Naive thymus-derived CD4-positive, alpha-beta T cell (primary cell): ENCODE measurements around the gene CFAP57. TPM values are rescaled to one million over a fixed set of nuclear protein-coding genes. Genes with fewer than 3 reads are reported as not detected.
"Not testable (repeated sequence)": the region's sequence is repeated elsewhere in the genome, so short reads cannot be mapped to it uniquely, and the experiment has no call there.

ENCODE experiments used
- ATAC-seq: fragments of 150-1000 bp; cut with Tn5 transposase; 2 replicates; pipeline ENCODE4 v1.10.0; 2021; ENCODE audit warnings: mild to moderate bottlenecking, moderate library complexity
- CTCF ChIA-PET: fragments of 350-600 bp; sonication (Branson Sonifier 250); formaldehyde crosslinking; loops from one replicate; lab custom pipeline; 2021; ENCODE audit warnings: antibody characterized with exemption; lab: Charles Lee
- POLR2A ChIA-PET: fragments of 350-600 bp; sonication (Branson Sonifier 250); formaldehyde crosslinking; loops from one replicate; lab custom pipeline; 2021; ENCODE audit warnings: antibody characterized with exemption, inconsistent platforms; lab: Charles Lee
- DNase-seq, 9 donors: peaks; one replicate each; pipeline versions ENCODE4 v3.0.0 to v3.0.0-alpha.2; 2020 to 2022; ENCODE audit warnings: mixed read lengths in 1 of 9
- H3K27ac ChIP-seq: one replicate; pipeline ENCODE4 v1.7.0; 2013; ENCODE audit warnings: mild to moderate bottlenecking, low read depth, low read length, moderate library complexity
- H3K27me3 ChIP-seq, 2 donors: one replicate each; pipeline ENCODE4 v1.7.0; 2013; ENCODE audit warnings: low read length in 2 of 2, mild to moderate bottlenecking in 2 of 2, moderate library complexity in 2 of 2; ENCODE audit not compliant: control insufficient read depth in 2 of 2, insufficient read depth in 2 of 2
- H3K36me3 ChIP-seq, 3 experiments: 1 replicate in 2 of 3; 2 replicates in 1 of 3; pipeline ENCODE4 v1.7.0; 2013; ENCODE audit warnings: low read length in 3 of 3, mild to moderate bottlenecking in 3 of 3, moderate library complexity in 1 of 3; ENCODE audit not compliant: insufficient read depth in 3 of 3, control insufficient read depth in 2 of 3
- H3K4me1 ChIP-seq, 2 donors: one replicate each; pipeline ENCODE4 v1.7.0; 2013; ENCODE audit warnings: low read length in 2 of 2, mild to moderate bottlenecking in 2 of 2, moderate library complexity in 1 of 2; ENCODE audit not compliant: control insufficient read depth in 2 of 2, insufficient read depth in 2 of 2
- H3K4me3 ChIP-seq: 2 replicates; pipeline ENCODE4 v1.7.0; 2013; ENCODE audit warnings: mild to moderate bottlenecking, low read length
- H3K9me3 ChIP-seq, 3 experiments: 1 replicate in 2 of 3; 2 replicates in 1 of 3; pipeline ENCODE4 v1.7.0; 2013; ENCODE audit warnings: low read length in 3 of 3; ENCODE audit not compliant: control insufficient read depth in 2 of 3
- H3K27ac Mint-ChIP-seq, 9 donors: one replicate each; pipeline ENCODE4 v1.8.0; 2020 to 2022; ENCODE audit warnings: mixed read lengths in 9 of 9, mild to moderate bottlenecking in 8 of 9, moderate library complexity in 5 of 9, inconsistent platforms in 2 of 9
- H3K27me3 Mint-ChIP-seq, 5 donors: one replicate each; pipeline ENCODE4 v1.8.0; 2021 to 2022; ENCODE audit warnings: mixed read lengths in 5 of 5, mild to moderate bottlenecking in 1 of 5
- H3K36me3 Mint-ChIP-seq, 5 donors: one replicate each; pipeline ENCODE4 v1.8.0; 2020 to 2022; ENCODE audit warnings: mixed read lengths in 5 of 5, mild to moderate bottlenecking in 3 of 5, inconsistent platforms in 1 of 5
- H3K4me1 Mint-ChIP-seq, 7 donors: one replicate each; pipeline ENCODE4 v1.8.0; 2020 to 2022; ENCODE audit warnings: mixed read lengths in 7 of 7, mild to moderate bottlenecking in 3 of 7, inconsistent platforms in 1 of 7
- H3K4me3 Mint-ChIP-seq, 10 donors: one replicate each; pipeline ENCODE4 v1.8.0; 2020 to 2022; ENCODE audit warnings: mild to moderate bottlenecking in 10 of 10, mixed read lengths in 10 of 10, moderate library complexity in 6 of 10, inconsistent platforms in 2 of 10
- H3K9me3 Mint-ChIP-seq, 11 donors: one replicate each; pipeline ENCODE4 v1.8.0; 2020 to 2022; ENCODE audit warnings: mixed read lengths in 11 of 11, mild to moderate bottlenecking in 4 of 11, inconsistent platforms in 1 of 11, moderate library complexity in 1 of 11
- intact Hi-C, 2 donors: fragments of 100-400 bp; cut with micrococcal nuclease; formaldehyde crosslinking; loops; one replicate each; pipeline ENCODE4 v1.15.1; 2023
- polyA plus RNA-seq, 2 donors: library from polyadenylated mRNA; unstranded; fragments of 300-500 nt; fragmentation: Illumina TruSeq; gene quantifications; one replicate each; pipeline ENCODE4 v1.2.3, GENCODE V29; 2021
- total RNA-seq, 6 experiments: library from RNA in 5 of 6; stranded (reverse) in 5 of 6; gene quantifications; 1 replicate in 5 of 6; 2 replicates in 1 of 6; pipeline ENCODE4 v1.2.3 and lab custom pipeline; 2021 to 2026

Gene CFAP57
- total and polyA plus RNA-seq, 7 experiments from 2014 or later = 0.07 TPM; not detected in 6

- ChIA-PET CTCF (no interaction called here), POLR2A (interaction anchor here (0.6 kb wide), 1 partner anchor 8 kb away, joined by 3 read pairs; no protein-coding TSS in a partner anchor)
- H3K27me3 Mint-ChIP-seq = peaks cover 16 to 34% (median 27%) of the 10 kb centered on the region in 5 donors
Observed at GRCh38 chr1:43135857-43136781, 36.0 kb upstream of the CFAP57 start.

GRCh38 chr1:43137445-43138052 lies 34.6 kb upstream of the CFAP57 start:
- intact Hi-C loops = no loop called here
- DNase-seq (no peak), ATAC-seq (no peak)
- H3K4me3 Mint-ChIP-seq = no peak overlapping the region
- Histone ChIP-seq H3K27me3 (no peaks in the 10 kb centered on the region), H3K4me1 (no peaks in the 10 kb centered on the region), H3K9me3 (peaks cover 0 to 3% (median 0%) of the 10 kb centered on the region in 3 experiments), H3K4me3 (no peak overlapping the region), H3K36me3 (no peaks in the 10 kb centered on the region), H3K27ac (no peak overlapping the region)
- CTCF ChIA-PET = no interaction called here
- H3K27ac Mint-ChIP-seq = no peak overlapping the region
- H3K36me3 Mint-ChIP-seq = peaks cover 0 to 3% (median 0%) of the 10 kb centered on the region in 5 donors
- no peaks in the 10 kb centered on the region for H3K4me1 Mint-ChIP-seq
- peaks cover 22 to 34% (median 30%) of the 10 kb centered on the region in 5 donors for H3K27me3 Mint-ChIP-seq
- POLR2A ChIA-PET = no interaction called here
- H3K9me3 Mint-ChIP-seq = peaks cover 1 to 14% (median 8%) of the 10 kb centered on the region in 11 donors

More at GRCh38 chr1:43135857-43136781, 36.0 kb upstream of the CFAP57 start:
- H3K27me3 ChIP-seq = no peaks in the 10 kb centered on the region
- H3K4me1 ChIP-seq = no peaks in the 10 kb centered on the region
- Mint-ChIP-seq H3K9me3 (peaks cover 1 to 14% (median 8%) of the 10 kb centered on the region in 11 donors), H3K4me1 (no peaks in the 10 kb centered on the region), H3K4me3 (no peak overlapping the region), H3K36me3 (peaks cover 0 to 3% (median 0%) of the 10 kb centered on the region in 5 donors), H3K27ac (no peak overlapping the region)
- H3K36me3 ChIP-seq = no peaks in the 10 kb centered on the region
- no peak overlapping the region for H3K4me3 ChIP-seq
- no peak for DNase-seq
- intact Hi-C loops = no loop called here
- H3K9me3 ChIP-seq = peaks cover 0 to 3% (median 0%) of the 10 kb centered on the region in 3 experiments
- H3K27ac ChIP-seq = no peak overlapping the region
- no peak for ATAC-seq

- H3K4me3 Mint-ChIP-seq, CTCF ChIA-PET, H3K4me1 Mint-ChIP-seq, H3K4me3 ChIP-seq, ATAC-seq, POLR2A ChIA-PET, H3K27ac ChIP-seq, H3K9me3 ChIP-seq, H3K27me3 ChIP-seq, H3K4me1 ChIP-seq, DNase-seq, H3K36me3 Mint-ChIP-seq, H3K27ac Mint-ChIP-seq, H3K36me3 ChIP-seq, intact Hi-C loops: not testable (repeated sequence)
- Mint-ChIP-seq H3K27me3 (peaks cover 32 to 47% (median 38%) of the 10 kb centered on the region in 5 donors), H3K9me3 (peaks cover 1 to 14% (median 8%) of the 10 kb centered on the region in 11 donors)
Observed at GRCh38 chr1:43139295-43139694, 32.8 kb upstream of the CFAP57 start.

GRCh38 chr1:43140010-43140409 lies 32.1 kb upstream of the CFAP57 start:
- no peak overlapping the region for H3K27ac ChIP-seq
- ChIA-PET CTCF (no interaction called here), POLR2A (no interaction called here)
- H3K4me1 Mint-ChIP-seq = no peaks in the 10 kb centered on the region
- peaks cover 0 to 3% (median 0%) of the 10 kb centered on the region in 3 experiments for H3K9me3 ChIP-seq
- H3K36me3 Mint-ChIP-seq = peaks cover 0 to 10% (median 0%) of the 10 kb centered on the region in 5 donors
- H3K9me3 Mint-ChIP-seq = peaks cover 1 to 14% (median 9%) of the 10 kb centered on the region in 11 donors
- no peaks in the 10 kb centered on the region for H3K27me3 ChIP-seq
- ATAC-seq = no peak
- no peak for DNase-seq
- H3K36me3 ChIP-seq = no peaks in the 10 kb centered on the region
- peaks cover 36 to 54% (median 45%) of the 10 kb centered on the region in 5 donors for H3K27me3 Mint-ChIP-seq
- H3K27ac Mint-ChIP-seq = no peak overlapping the region
- intact Hi-C loops = no loop called here
- H3K4me1 ChIP-seq = no peaks in the 10 kb centered on the region
- no peak overlapping the region for H3K4me3 Mint-ChIP-seq
- no peak overlapping the region for H3K4me3 ChIP-seq

GRCh38 chr1:43140583-43140982 lies 31.5 kb upstream of the CFAP57 start:
- Histone ChIP-seq H3K27ac (no peak overlapping the region), H3K9me3 (peaks cover 0 to 3% (median 0%) of the 10 kb centered on the region in 3 experiments), H3K36me3 (no peaks in the 10 kb centered on the region), H3K27me3 (no peaks in the 10 kb centered on the region), H3K4me3 (no peak overlapping the region), H3K4me1 (no peaks in the 10 kb centered on the region)
- peaks cover 42 to 58% (median 50%) of the 10 kb centered on the region in 5 donors for H3K27me3 Mint-ChIP-seq
- ATAC-seq (no peak), DNase-seq (no peak)
- H3K27ac Mint-ChIP-seq = no peak overlapping the region
- no peaks in the 10 kb centered on the region for H3K4me1 Mint-ChIP-seq
- ChIA-PET CTCF (no interaction called here), POLR2A (no interaction called here)
- intact Hi-C loops = no loop called here
- H3K9me3 Mint-ChIP-seq = peaks cover 1 to 14% (median 9%) of the 10 kb centered on the region in 11 donors
- H3K36me3 Mint-ChIP-seq = peaks cover 0 to 13% (median 3%) of the 10 kb centered on the region in 5 donors
- no peak overlapping the region for H3K4me3 Mint-ChIP-seq

- no peak for ATAC-seq
- intact Hi-C loops = no loop called here
- ChIA-PET CTCF (no interaction called here), POLR2A (no interaction called here)
- DNase-seq = no peak
- Histone ChIP-seq H3K4me1 (no peaks in the 10 kb centered on the region), H3K4me3 (no peak overlapping the region), H3K9me3 (peaks cover 0 to 3% (median 0%) of the 10 kb centered on the region in 3 experiments), H3K27me3 (peaks cover 0 to 11% of the 10 kb centered on the region in 2 donors), H3K36me3 (no peaks in the 10 kb centered on the region), H3K27ac (no peak overlapping the region)
- H3K4me1 Mint-ChIP-seq = peaks cover 0 to 8% (median 2%) of the 10 kb centered on the region in 7 donors
- H3K4me3 Mint-ChIP-seq = no peak overlapping the region
- H3K36me3 Mint-ChIP-seq = peaks cover 0 to 13% (median 3%) of the 10 kb centered on the region in 5 donors
- no peak overlapping the region for H3K27ac Mint-ChIP-seq
- H3K9me3 Mint-ChIP-seq = peaks cover 1 to 14% (median 9%) of the 10 kb centered on the region in 11 donors
- H3K27me3 Mint-ChIP-seq = peaks cover 61 to 72% (median 62%) of the 10 kb centered on the region in 5 donors
Observed at GRCh38 chr1:43143441-43143888, 28.7 kb upstream of the CFAP57 start.
